HCT116 (cell line): ENCODE results near the gene MCC. TPM values are rescaled to one million over a fixed set of nuclear protein-coding genes. Genes with fewer than 3 reads are reported as not detected.

ENCODE experiments used
- ATAC-seq: fragments of 200-7000 bp; cut with Tn5 transposase; 2 replicates; pipeline ENCODE4 v1.9.1; 2020; ENCODE audit warnings: mild to moderate bottlenecking, moderate library complexity
- BruUV-seq: library from RNA; stranded (reverse); fragments of 400-500 nt; replicated peaks from 2 replicates; lab custom pipeline; 2021; lab: Mats Ljungman, UMichigan
- CTCF ChIA-PET: fragments of 300-600 bp; sonication (Branson Sonifier 250); formaldehyde crosslinking; loops from one replicate; lab custom pipeline; 2021; ENCODE audit warnings: antibody characterized with exemption; lab: Charles Lee
- POLR2A ChIA-PET: fragments of 300-600, 350-600 bp; sonication (Branson Sonifier 250); formaldehyde crosslinking; loops from one replicate; lab custom pipeline; 2021; ENCODE audit warnings: antibody characterized with exemption; lab: Charles Lee
- RAD21 ChIA-PET, 2 experiments: fragments of 300-600 bp; sonication (Branson Sonifier 250); formaldehyde crosslinking; loops; one replicate each; lab custom pipeline; 2023; ENCODE audit warnings: low total read pairs in 2 of 2; ENCODE audit not compliant: uncharacterized antibody in 2 of 2, unreplicated experiment in 2 of 2, low non-redundant PET in 1 of 2; lab: Charles Lee
- DNase-seq: peaks from one replicate; pipeline ENCODE4 v3.0.0-alpha.2; 2010; ENCODE audit warnings: low read depth, low spot score
- H2AFZ ChIP-seq: fragments of 200-600 bp; shearing (Covaris generic), sonication (generic); 2 replicates; pipeline ENCODE4 v1.6.1; 2017; ENCODE audit warnings: low read depth, mixed run types, mixed read lengths, antibody characterized with exemption, low read length; ENCODE audit not compliant: poor library complexity, severe bottlenecking
- H3K27ac ChIP-seq: 2 replicates; pipeline ENCODE4 v1.5.1; 2012; ENCODE audit warnings: low read depth, low read length
- H3K27me3 ChIP-seq: fragments of 200-600 bp; sonication (generic); 2 replicates; pipeline ENCODE4 v1.6.1; 2016; ENCODE audit warnings: mixed run types, low read length, mixed read lengths; ENCODE audit not compliant: insufficient read depth
- H3K36me3 ChIP-seq, 2 experiments: fragments of 200-500 bp in 1 of 2; fragments of 200-600 bp in 1 of 2; sonication (Bioruptor generic) in 1 of 2; sonication (generic) in 1 of 2; 2 replicates each; pipeline versions ENCODE4 v1.5.1 to v1.6.1; 2014 to 2016; ENCODE audit warnings: low read length in 2 of 2, inconsistent platforms in 1 of 2, mixed read lengths in 1 of 2, mixed run types in 1 of 2; ENCODE audit not compliant: insufficient read depth in 2 of 2, control insufficient read depth in 1 of 2
- H3K4me1 ChIP-seq, 2 experiments: fragments of 200-600 bp in 1 of 2; sonication (generic) in 1 of 2; 2 replicates each; pipeline versions ENCODE4 v1.5.1 to v1.6.1; 2012 to 2017; ENCODE audit warnings: low read length in 2 of 2, inconsistent platforms in 1 of 2, mild to moderate bottlenecking in 1 of 2, mixed read lengths in 1 of 2, mixed run types in 1 of 2, moderate library complexity in 1 of 2; ENCODE audit not compliant: insufficient read depth in 2 of 2, control insufficient read depth in 1 of 2
- H3K4me2 ChIP-seq: fragments of 200-600 bp; sonication (generic); 2 replicates; pipeline ENCODE4 v1.6.1; 2017; ENCODE audit warnings: mixed run types, low read length, mixed read lengths
- H3K4me3 ChIP-seq, 2 experiments: fragments of 200-600 bp in 1 of 2; sonication (generic) in 1 of 2; replicated peaks in 1 of 2; 2 replicates each; pipeline ENCODE4 v1.5.1; 2011 to 2016; ENCODE audit warnings: low read length in 2 of 2, control low read depth in 1 of 2, low read depth in 1 of 2, mild to moderate bottlenecking in 1 of 2, mixed read lengths in 1 of 2, mixed run types in 1 of 2
- H3K79me2 ChIP-seq: fragments of 200-600 bp; sonication (generic); 2 replicates; pipeline ENCODE4 v1.6.1; 2017; ENCODE audit warnings: mild to moderate bottlenecking, mixed run types, low read length, moderate library complexity, mixed read lengths; ENCODE audit not compliant: insufficient read depth
- H3K9ac ChIP-seq: fragments of 200-600 bp; sonication (generic); 2 replicates; pipeline ENCODE4 v1.6.1; 2016; ENCODE audit warnings: low read length, mixed read lengths
- H3K9me2 ChIP-seq: fragments of 200-600 bp; sonication (generic), shearing (Covaris generic); 2 replicates; pipeline ENCODE4 v1.6.1; 2017; ENCODE audit warnings: mixed run types, mild to moderate bottlenecking, moderate library complexity; ENCODE audit not compliant: insufficient read depth
- H3K9me3 ChIP-seq, 2 experiments: fragments of 200-500 bp in 1 of 2; fragments of 200-600 bp in 1 of 2; sonication (Bioruptor generic) in 1 of 2; sonication (generic) in 1 of 2; 2 replicates each; pipeline ENCODE4 v1.6.1; 2014 to 2017; ENCODE audit warnings: low read length in 2 of 2, mixed read lengths in 2 of 2, inconsistent platforms in 1 of 2, low read depth in 1 of 2, mild to moderate bottlenecking in 1 of 2, mixed run types in 1 of 2, moderate library complexity in 1 of 2; ENCODE audit not compliant: control insufficient read depth in 1 of 2, insufficient read depth in 1 of 2
- H4K20me1 ChIP-seq: fragments of 200-600 bp; sonication (generic), shearing (Covaris generic); 2 replicates; pipeline ENCODE4 v1.6.1; 2017; ENCODE audit warnings: mixed run types, mild to moderate bottlenecking, moderate library complexity; ENCODE audit not compliant: insufficient read depth
- CBX3 ChIP-seq: IDR thresholded peaks from 2 replicates; pipeline ENCODE4 v1.6.1; 2012; ENCODE audit warnings: low read depth
- EGR1 ChIP-seq: IDR thresholded peaks from 2 replicates; pipeline ENCODE4 v1.6.1; 2012; ENCODE audit warnings: low read depth
- EZH2 ChIP-seq: fragments of 200-600 bp; sonication (generic); IDR thresholded peaks from 2 replicates; pipeline ENCODE4 v1.6.1; 2017; ENCODE audit warnings: antibody characterized with exemption, mixed run types
- EZH2phosphoT487 ChIP-seq: fragments of 200-600 bp; IDR thresholded peaks from 2 replicates; pipeline ENCODE4 v1.6.1; 2018; ENCODE audit warnings: antibody characterized with exemption, borderline replicate concordance
- JUND ChIP-seq: IDR thresholded peaks from 2 replicates; pipeline ENCODE4 v1.6.1; 2012
- POLR2AphosphoS5 ChIP-seq: IDR thresholded peaks from 2 replicates; pipeline ENCODE4 v1.6.1; 2011; ENCODE audit warnings: mild to moderate bottlenecking, low read depth, low read length, moderate library complexity
- RAD21 ChIP-seq: IDR thresholded peaks from 2 replicates; pipeline ENCODE4 v1.6.1; 2012; ENCODE audit warnings: low read depth, mild to moderate bottlenecking
- SIN3A ChIP-seq: IDR thresholded peaks from 2 replicates; pipeline ENCODE4 v1.6.1; 2012; ENCODE audit warnings: low read depth
- SP1 ChIP-seq: IDR thresholded peaks from 2 replicates; pipeline ENCODE4 v1.6.1; 2012; ENCODE audit warnings: low read depth
- SRF ChIP-seq: IDR thresholded peaks from 2 replicates; pipeline ENCODE4 v1.6.1; 2012; ENCODE audit warnings: low read depth
- YY1 ChIP-seq: IDR thresholded peaks from 2 replicates; pipeline ENCODE4 v1.6.1; 2011; ENCODE audit warnings: low read length, low read depth, moderate library complexity, mild to moderate bottlenecking; ENCODE audit not compliant: insufficient replicate concordance; ENCODE audit errors: extremely low read depth
- intact Hi-C: fragments of 100-400 bp; cut with micrococcal nuclease; formaldehyde crosslinking; loops from 2 replicates; pipeline ENCODE4 v1.10.0; 2022
- total RNA-seq: library from RNA; stranded (reverse); gene quantifications from one replicate; pipeline ENCODE4 v1.2.1, GENCODE V29; 2021; ENCODE audit not compliant: unreplicated experiment
- TF ChIP-seq, protein P1 (sequence below): IDR thresholded peaks from 2 replicates; pipeline ENCODE4 v1.6.1; 2012

MCC gene
- total RNA-seq, 1 experiment from 2014 or later, result 20.1 TPM

DNA sequence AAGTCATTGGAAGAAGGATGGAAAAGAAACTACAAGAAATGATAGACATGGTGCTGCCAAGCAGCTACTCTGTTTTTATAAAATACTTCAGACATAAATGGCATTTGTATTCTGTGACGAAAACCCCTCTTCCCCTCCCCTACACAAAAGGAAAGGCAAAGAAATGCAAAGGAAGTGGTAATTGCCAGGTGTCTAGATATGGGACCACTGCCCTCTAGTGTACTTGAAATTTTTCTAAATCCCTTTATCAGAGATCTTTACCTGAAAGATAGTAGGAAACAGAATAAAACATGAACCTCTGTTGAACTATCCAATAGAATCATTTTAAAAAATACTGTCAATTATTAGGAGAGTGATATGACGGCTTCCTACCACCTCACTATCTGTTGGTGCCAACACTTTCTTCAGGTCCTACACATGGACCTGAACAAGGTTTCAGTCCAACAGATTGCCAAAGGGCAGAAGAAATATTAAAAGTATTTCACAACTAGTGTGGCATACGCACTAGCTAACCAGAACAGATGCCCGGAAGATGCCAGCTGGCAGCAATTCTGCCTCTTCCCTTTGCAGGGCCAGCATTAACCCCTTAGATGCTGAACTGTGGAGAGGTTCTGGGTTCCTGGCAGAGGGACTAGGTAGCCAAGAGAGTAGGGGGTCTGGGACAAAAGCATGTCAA is 157.6 kb downstream of the MCC start (continued):
- peak; percentile 95 for TF ChIP-seq RAD21
- no peak for TF ChIP-seq EGR1

DNA sequence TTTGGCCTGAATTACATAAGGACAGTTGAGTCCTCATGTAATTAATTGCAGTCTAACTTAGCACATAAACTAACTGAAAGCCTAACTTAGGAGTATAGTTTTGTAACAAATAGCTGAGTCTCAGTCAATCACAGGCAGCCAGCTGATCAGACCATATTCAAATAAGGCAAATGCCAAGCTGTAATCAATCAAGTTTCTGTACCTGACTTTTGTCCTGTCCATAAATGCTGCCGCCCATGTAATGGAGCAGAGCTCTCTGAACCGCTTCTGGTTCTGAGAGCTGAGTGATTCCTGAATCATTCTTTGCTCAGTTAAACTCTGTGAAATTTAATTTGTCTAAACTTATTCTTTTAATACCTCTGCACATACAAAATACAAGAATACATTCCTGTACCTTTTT is 158.3 kb downstream of the MCC start:
- no peaks in the 10 kb centered on the region for H3K79me2 ChIP-seq
- H3K27ac ChIP-seq, result no peak overlapping the region
- no peaks in the 10 kb centered on the region for H3K27me3 ChIP-seq
- peak overlapping the region; percentile 72 for H2AFZ ChIP-seq
- H4K20me1 ChIP-seq, result no peaks in the 10 kb centered on the region
- ChIA-PET POLR2A (no interaction called here), RAD21 (no interaction called here), CTCF (interaction anchor here (0.9 to 5.2 kb wide), 2 partner anchors 124 to 334 kb away, joined by 5 to 34 read pairs; no protein-coding TSS in a partner anchor)
- H3K9ac ChIP-seq, result no peak overlapping the region
- DNase-seq (no peak), ATAC-seq (no peak)
- peaks cover 0 to 11% of the 10 kb centered on the region in 2 experiments; a peak in 2 of 4 replicates for H3K4me1 ChIP-seq
- peak overlapping the region; percentile 22; the same call in 1 of the 2 replicates for H3K4me2 ChIP-seq
- no TSS peak for BruUV-seq
- H3K36me3 ChIP-seq, result no peaks in the 10 kb centered on the region
- H3K9me3 ChIP-seq, result no peaks in the 10 kb centered on the region
- H3K9me2 ChIP-seq, result no peaks in the 10 kb centered on the region
- intact Hi-C loops, result loop anchor here (1.0 kb wide), 3 partner anchors 124 to 334 kb away; no protein-coding TSS in a partner anchor
- TF ChIP-seq SP1 (no peak), CBX3 (no peak)
- TF ChIP-seq, all 23 proteins: peak for 0
- no peak overlapping the region for H3K4me3 ChIP-seq

DNA sequence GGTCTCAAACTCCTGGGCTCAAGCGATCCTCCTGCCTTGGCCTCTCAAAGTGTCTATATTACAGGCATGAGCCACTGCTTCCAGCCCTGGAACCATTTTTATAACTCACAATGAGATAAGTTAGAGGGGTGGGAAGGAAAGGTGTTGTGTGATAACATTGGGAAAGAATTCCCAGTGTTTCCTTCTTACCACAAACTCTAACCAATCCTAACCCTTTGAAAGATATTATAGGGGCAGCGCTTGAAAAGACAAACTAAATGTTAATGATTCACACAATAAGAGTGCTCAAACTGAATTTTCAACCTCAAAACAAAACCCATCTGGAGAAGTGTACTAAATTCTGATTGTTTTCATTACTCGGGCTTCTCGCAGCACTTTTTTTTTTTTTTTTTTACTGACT is 163.2 kb downstream of the MCC start:
- Histone ChIP-seq H3K9me3 (no peaks in the 10 kb centered on the region), H3K9ac (no peak overlapping the region), H3K27me3 (no peaks in the 10 kb centered on the region), H4K20me1 (no peaks in the 10 kb centered on the region), H3K4me2 (no peak overlapping the region), H3K79me2 (no peaks in the 10 kb centered on the region), H3K4me1 (no peaks in the 10 kb centered on the region), H3K27ac (no peak overlapping the region), H3K36me3 (no peaks in the 10 kb centered on the region), H3K4me3 (no peak overlapping the region), H2AFZ (no peak overlapping the region), H3K9me2 (no peaks in the 10 kb centered on the region)
- TF ChIP-seq POLR2AphosphoS5, result no peak
- TF ChIP-seq EZH2, result no peak
- TF ChIP-seq, protein P1, sequence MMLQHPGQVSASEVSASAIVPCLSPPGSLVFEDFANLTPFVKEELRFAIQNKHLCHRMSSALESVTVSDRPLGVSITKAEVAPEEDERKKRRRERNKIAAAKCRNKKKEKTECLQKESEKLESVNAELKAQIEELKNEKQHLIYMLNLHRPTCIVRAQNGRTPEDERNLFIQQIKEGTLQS, result no peak
- TF ChIP-seq EZH2phosphoT487, result no peak
- TF ChIP-seq SIN3A, result no peak
- TF ChIP-seq JUND, result no peak
- TF ChIP-seq YY1, result no peak
- TF ChIP-seq EGR1, result no peak
- no peak for TF ChIP-seq SRF
- CTCF ChIA-PET, result no interaction called here
- no TSS peak for BruUV-seq
- ATAC-seq (no peak), DNase-seq (no peak)
- intact Hi-C loops, result no loop called here
- POLR2A ChIA-PET, result no interaction called here
- RAD21 ChIA-PET, result no interaction called here
